Stomach smooth muscle (tissue), 2 donors: ENCODE data around the gene ADAMTSL4.
A peak's percentile ranks its signal among the peaks of the same experiment; 100 is the strongest.
"Not testable (repeated sequence)": the region's sequence is repeated elsewhere in the genome, so short reads cannot be mapped to it uniquely, and the experiment has no call there.

Source experiments
- H3K27ac ChIP-seq: one replicate; pipeline ENCODE4 v1.7.0; 2013; ENCODE audit warnings: mild to moderate bottlenecking, low read length, inconsistent platforms
- H3K27me3 ChIP-seq, 2 donors: one replicate each; pipeline ENCODE4 v1.7.0; 2013; ENCODE audit warnings: low read length in 2 of 2; ENCODE audit not compliant: insufficient read depth in 2 of 2, control insufficient read depth in 1 of 2
- H3K36me3 ChIP-seq, 2 donors: one replicate each; pipeline ENCODE4 v1.7.0; 2013; ENCODE audit warnings: low read length in 2 of 2; ENCODE audit not compliant: control insufficient read depth in 2 of 2, insufficient read depth in 2 of 2
- H3K4me1 ChIP-seq: one replicate; pipeline ENCODE4 v1.7.0; 2013; ENCODE audit warnings: low read length; ENCODE audit not compliant: control insufficient read depth, insufficient read depth
- H3K4me3 ChIP-seq, 2 donors: one replicate each; pipeline ENCODE4 v1.7.0; 2013; ENCODE audit warnings: low read length in 2 of 2
- H3K9ac ChIP-seq, 2 donors: one replicate each; pipeline ENCODE4 v1.7.0; 2013; ENCODE audit warnings: low read length in 2 of 2, mild to moderate bottlenecking in 1 of 2
- H3K9me3 ChIP-seq, 2 donors: one replicate each; pipeline ENCODE4 v1.7.0; 2013; ENCODE audit warnings: low read length in 2 of 2; ENCODE audit not compliant: control insufficient read depth in 2 of 2
- donor health status: healthy.
- donor health status: Pancreatic carcinoma.

The ADAMTSL4 gene

DNA sequence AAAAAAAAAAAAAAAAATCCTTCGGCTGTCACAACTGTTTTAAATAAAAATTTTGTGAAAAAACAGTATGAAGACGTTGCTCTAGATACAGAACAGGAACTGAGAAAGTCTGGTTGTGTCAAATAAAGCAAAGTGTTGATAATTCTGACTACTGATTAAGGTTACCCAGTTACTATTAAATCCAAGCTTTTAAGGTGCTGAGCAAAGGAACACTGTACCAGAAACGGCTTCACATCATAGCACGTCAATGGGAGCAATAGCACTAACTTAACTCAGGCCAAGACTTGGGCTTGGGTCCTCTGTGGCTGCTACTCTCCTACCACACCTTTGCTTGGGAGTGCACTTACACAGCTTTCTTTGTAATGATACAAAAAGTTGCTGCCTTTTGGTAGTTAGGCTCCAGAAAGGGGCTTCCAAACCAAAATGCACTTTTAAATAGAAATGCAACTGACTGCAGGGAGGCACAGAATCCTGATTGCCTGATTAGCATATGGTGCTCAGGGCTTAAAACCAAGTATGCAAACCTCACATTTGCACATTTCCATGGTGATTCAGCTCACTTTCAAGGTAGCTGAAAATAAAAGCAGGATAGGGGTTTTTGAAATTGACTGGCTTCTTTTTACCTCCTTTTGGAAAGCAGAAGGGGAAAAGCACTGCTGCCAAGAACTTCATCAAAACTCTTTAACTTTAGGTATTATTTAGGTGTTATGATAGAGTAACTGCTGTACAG is 23.9 kb downstream of the ADAMTSL4 start:
- H3K9ac ChIP-seq = no peak overlapping the region
- no peak overlapping the region for H3K27ac ChIP-seq
- H3K4me3 ChIP-seq = peak overlapping the region in 1 of 2 donors; percentile 29
- H3K4me1 ChIP-seq = peaks cover 50% of the 10 kb centered on the region
- H3K9me3 ChIP-seq = no peaks in the 10 kb centered on the region
- H3K27me3 ChIP-seq = no peaks in the 10 kb centered on the region
- peaks cover 29 to 46% of the 10 kb centered on the region in 2 donors for H3K36me3 ChIP-seq

DNA sequence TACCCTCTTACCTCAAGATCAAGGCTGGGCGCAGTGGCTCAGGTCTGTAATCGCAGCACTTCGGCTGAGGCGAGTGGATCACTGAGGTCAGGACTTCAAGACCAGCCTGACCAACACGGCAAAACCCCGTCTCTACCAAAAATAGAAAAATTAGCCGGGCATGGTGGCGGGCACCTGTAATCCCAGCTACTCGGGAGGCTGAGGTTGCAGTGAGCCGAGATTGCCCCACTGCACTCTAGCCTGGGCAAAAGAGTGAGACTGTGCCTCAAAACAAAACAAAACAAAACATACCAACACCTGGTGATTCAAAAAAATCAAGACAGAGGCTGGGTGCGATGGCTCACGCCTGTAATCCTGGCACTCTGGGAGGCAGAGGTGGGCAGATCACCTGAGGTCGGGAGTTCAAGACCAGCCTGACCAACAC is 24.5 kb downstream of the ADAMTSL4 start:
- not testable (repeated sequence) for H3K4me3 ChIP-seq, H3K9ac ChIP-seq, H3K27ac ChIP-seq, H3K27me3 ChIP-seq, H3K9me3 ChIP-seq
- H3K4me1 ChIP-seq = peaks cover 44% of the 10 kb centered on the region
- H3K36me3 ChIP-seq = peaks cover 29 to 46% of the 10 kb centered on the region in 2 donors

DNA sequence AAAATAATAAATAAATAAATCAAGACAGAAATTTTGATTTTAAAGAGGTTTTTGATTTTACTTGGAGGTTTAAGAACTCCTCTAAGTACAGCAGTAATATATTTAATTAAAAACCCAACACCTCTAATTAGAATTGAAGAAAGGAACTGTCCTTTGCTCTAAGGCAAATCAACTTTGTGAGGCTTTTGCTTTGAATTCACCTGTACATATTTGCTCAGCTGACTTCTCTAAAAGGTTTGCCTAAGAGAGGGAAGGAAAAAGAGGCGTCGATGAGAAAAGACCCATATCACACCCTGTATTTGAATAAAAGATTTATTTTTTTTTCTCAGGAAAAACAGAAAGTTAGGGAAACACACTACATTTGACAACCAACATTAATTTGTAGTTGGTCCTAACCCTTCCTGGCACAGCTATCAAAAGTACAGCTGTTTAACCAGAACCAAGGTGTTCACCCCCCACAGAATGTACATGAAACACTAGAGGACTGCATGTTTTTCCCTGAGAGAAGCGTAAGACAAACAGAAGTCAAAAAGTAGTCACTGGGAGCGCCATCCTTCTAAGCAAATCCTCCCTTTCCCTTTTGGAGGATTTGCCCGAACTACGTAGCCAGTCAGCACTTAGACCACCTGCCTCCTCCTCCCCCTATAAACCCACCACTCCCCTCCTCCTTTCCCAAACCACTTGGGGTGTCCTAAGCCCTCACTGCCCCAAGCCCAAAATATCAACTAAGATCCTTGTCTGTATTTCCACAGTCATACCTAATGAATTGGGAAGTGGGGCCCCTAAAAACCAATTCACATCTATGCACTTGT is 25.3 kb downstream of the ADAMTSL4 start:
- H3K4me1 ChIP-seq = peaks cover 36% of the 10 kb centered on the region
- peak overlapping the region; percentile 46 for H3K27ac ChIP-seq
- peak overlapping the region; percentile 64 to 89 for H3K9ac ChIP-seq
- no peaks in the 10 kb centered on the region for H3K27me3 ChIP-seq
- peaks cover 29 to 46% of the 10 kb centered on the region in 2 donors for H3K36me3 ChIP-seq
- H3K4me3 ChIP-seq = peak overlapping the region; percentile 86 to 100
- no peaks in the 10 kb centered on the region for H3K9me3 ChIP-seq

DNA sequence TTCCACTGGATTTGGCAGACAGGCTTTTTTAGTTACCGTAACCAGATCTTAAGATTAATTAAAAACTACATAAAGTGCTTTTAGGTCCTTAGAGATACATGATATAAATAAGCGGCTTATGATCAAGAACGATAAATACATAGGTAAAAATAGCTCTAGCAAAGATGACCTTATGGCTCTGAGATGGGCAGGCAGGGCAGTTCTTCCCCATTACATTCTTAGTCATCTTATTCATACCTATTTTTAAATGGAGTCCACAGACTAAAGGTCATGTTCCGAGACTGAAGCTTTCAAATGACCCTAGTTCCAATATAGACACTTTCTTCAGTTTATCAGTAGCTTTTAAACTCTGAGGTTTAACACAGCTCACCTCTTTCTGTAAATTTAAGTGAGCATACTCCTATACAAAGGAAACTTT is 25.9 kb downstream of the ADAMTSL4 start:
- peak overlapping the region; percentile 86 to 100 for H3K4me3 ChIP-seq
- peak overlapping the region in 1 of 2 donors; percentile 89 for H3K9ac ChIP-seq
- no peaks in the 10 kb centered on the region for H3K27me3 ChIP-seq
- peak overlapping the region; percentile 46 for H3K27ac ChIP-seq
- peaks cover 30% of the 10 kb centered on the region for H3K4me1 ChIP-seq
- H3K36me3 ChIP-seq = peaks cover 29 to 46% of the 10 kb centered on the region in 2 donors
- no peaks in the 10 kb centered on the region for H3K9me3 ChIP-seq

DNA sequence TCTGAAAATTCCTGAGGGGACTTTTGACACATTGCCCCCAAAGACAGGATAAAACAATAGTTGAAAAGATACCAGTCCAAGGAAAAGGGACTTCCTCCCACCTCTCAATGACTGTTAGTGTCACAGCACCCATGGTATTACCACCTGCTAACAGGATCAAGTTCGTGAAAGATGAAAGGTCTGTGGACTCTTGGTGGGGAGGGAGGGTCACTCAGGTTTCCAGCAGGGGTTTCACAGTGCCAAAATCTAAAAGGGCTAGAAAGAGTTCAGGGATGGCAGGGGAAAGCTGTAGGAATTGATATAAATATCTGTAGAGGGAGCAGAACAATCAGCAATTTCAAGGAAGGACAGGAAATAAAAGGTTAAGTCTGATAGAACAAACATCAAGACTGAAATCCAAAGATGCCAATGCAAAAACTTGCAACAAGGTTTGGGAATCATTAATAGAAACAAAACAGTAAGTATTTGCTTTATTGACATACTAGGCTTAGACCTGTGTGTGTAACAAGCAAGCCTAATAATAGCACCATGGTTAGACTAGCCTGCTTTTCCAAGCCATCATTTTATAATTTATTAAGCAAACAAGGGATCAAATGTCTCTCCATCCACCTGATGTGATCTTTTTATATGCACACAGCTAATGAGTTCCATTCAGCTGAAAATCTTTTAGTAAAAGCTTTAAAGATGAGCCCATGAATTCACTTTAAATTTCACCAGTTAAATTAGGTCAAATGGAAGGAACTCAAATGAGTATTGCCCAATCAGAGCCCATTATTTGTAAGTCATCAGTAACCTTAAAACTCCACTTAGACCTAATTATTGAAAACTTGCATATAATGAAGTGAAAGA is 26.5 kb downstream of the ADAMTSL4 start:
- Histone ChIP-seq H3K4me1 (peaks cover 32% of the 10 kb centered on the region), H3K4me3 (peak overlapping the region; percentile 86 to 100), H3K27me3 (no peaks in the 10 kb centered on the region), H3K27ac (peak overlapping the region; percentile 4), H3K9ac (peak overlapping the region; percentile 55 to 89), H3K36me3 (peaks cover 29 to 46% of the 10 kb centered on the region in 2 donors), H3K9me3 (no peaks in the 10 kb centered on the region)

DNA sequence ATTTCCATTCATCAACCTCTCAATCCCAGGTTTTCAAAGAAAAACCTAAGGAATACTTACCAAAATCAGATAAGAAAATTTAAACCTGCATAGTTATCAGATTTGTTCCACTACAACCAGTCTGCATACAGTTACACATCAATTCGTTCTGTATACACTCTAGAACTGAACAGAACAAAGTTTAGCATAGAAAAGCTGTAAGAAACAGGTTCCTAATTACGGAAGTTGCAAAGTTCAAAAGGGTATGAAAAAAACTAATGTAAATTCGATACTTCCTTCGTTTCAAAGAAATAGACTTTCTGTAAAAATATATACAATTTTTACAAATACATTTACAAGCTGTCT is 27.1 kb downstream of the ADAMTSL4 start:
- no peaks in the 10 kb centered on the region for H3K27me3 ChIP-seq
- H3K36me3 ChIP-seq = peaks cover 29 to 46% of the 10 kb centered on the region in 2 donors
- H3K4me3 ChIP-seq = peak overlapping the region; percentile 86 to 100
- no peak overlapping the region for H3K27ac ChIP-seq
- H3K9ac ChIP-seq = peak overlapping the region; percentile 89 to 99
- H3K9me3 ChIP-seq = no peaks in the 10 kb centered on the region
- H3K4me1 ChIP-seq = peaks cover 27% of the 10 kb centered on the region

DNA sequence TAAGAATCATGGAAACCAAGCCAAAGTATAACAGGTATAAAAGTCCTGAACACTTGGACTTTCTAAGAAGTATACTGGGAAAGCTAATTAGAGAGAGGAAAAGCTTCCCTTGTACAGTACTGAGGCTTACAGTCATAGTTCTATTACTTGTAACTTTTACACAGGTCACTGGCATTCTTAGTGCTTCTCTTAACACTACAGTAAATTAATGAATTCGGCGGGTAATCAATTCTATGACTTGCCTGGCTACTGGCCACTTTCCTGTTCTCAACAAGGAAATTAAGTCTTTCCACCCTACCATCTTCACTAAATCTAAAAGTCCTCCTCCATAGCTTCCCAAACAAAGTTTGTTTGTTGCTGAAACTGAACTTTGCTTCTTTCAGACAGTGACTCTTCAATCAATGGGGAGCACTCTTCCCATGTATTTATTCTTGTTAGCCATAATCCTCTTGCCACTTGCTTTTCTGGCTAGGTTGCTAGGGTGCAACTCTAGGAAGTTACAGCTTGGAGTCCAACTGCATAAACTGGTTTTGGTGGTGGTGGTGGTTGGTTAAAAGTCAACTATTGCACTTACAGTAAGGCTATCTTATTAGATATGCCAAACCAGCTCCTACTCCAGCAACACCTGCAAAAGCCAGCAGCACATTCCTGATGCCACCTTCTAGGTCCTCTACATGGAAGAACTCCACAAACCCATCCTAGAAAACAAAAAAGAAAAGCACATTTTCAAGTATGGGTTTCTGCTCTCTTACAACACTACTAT is 27.8 kb downstream of the ADAMTSL4 start:
- H3K9me3 ChIP-seq = no peaks in the 10 kb centered on the region
- H3K9ac ChIP-seq = peak overlapping the region; percentile 89 to 99
- H3K27ac ChIP-seq = peak overlapping the region; percentile 98
- H3K4me1 ChIP-seq = peaks cover 27% of the 10 kb centered on the region
- H3K27me3 ChIP-seq = no peaks in the 10 kb centered on the region
- peaks cover 28 to 46% of the 10 kb centered on the region in 2 donors for H3K36me3 ChIP-seq
- H3K4me3 ChIP-seq = peak overlapping the region; percentile 86 to 100

DNA sequence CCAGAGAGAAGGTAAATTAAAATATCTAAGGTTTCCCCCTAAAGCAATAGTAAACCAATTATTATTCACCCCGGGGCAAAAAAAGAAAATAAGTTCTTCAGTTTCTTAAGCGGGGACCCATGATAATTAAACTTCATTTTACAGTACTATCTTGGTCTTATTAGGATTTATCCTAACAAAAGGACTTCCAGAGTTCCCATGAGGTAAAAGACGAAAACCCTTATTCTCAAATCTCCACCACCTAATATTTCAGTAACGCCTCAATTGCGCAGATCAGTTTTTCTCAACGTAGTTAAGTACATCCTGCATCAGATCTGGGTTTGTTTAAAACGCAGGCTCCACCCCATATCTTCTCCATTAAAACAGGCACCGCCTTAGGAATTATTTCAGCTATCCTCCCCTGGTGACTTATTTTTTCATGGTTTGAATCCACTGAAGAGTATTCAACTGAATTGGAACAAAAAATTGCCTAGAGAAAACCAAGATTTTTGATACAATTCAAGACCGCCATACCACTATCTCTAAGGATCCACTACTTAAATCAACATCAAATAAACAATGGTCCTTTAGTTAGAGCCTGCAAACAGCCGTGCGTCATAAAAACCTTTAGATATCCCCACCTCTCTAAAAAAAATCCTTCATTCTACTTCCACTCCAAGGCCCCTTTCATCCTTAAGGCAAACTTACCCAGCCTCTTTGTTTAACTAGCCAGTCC is 28.5 kb downstream of the ADAMTSL4 start:
- Histone ChIP-seq H3K9me3 (no peaks in the 10 kb centered on the region), H3K4me3 (peak overlapping the region; percentile 86 to 100), H3K27me3 (no peaks in the 10 kb centered on the region), H3K4me1 (peaks cover 27% of the 10 kb centered on the region), H3K36me3 (peaks cover 27 to 43% of the 10 kb centered on the region in 2 donors), H3K27ac (peak overlapping the region; percentile 98), H3K9ac (peak overlapping the region; percentile 89 to 99)

DNA sequence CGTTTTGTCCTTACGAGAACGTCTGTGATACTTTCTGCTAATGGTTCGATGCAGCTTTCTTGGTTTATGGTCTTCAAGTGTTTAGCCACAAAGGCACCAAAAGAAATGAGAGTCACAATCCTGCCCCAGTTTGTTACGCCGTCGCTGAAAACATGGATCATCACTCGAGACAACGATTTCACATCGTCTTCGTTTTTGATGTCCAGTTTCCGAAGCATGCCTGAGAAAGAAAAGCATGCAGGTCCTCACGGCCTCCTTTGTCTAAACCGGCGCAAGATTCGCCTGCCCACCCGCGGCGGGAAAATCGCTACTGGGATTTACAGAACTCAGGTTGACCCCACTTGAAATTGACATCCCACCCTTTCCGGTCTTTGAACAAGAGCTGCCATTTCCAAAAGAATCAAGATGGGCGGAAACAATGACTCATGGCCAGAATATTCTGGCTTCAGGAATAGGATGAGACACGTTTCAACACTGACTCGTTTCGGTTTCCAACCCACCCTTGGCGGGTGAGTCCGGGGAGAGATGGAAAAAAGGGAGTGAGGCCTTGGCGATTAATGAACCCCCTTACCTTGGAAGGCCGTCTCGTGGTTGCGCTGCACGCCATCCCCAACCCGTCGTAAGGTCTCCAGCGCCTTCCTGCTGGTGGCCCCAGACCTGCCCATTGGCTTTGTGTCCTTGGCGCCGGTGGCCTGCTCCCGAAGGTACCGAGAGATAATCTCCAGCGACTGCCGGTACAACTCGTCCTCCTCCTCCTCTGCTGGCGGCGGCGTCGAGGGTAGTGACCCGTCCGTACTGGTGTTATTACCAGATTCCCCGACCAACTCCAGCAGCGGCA is 29.3 kb downstream of the ADAMTSL4 start:
- Histone ChIP-seq H3K9me3 (no peaks in the 10 kb centered on the region), H3K36me3 (peaks cover 20 to 36% of the 10 kb centered on the region in 2 donors), H3K4me3 (peak overlapping the region; percentile 86 to 100), H3K9ac (peak overlapping the region; percentile 89 to 99), H3K27ac (peak overlapping the region; percentile 98), H3K27me3 (no peaks in the 10 kb centered on the region), H3K4me1 (peaks cover 20% of the 10 kb centered on the region)
